ENCODE results near the gene ZNF148. TPM values are rescaled to one million over a fixed set of nuclear protein-coding genes. Genes with fewer than 3 reads are reported as not detected.

The ZNF148 gene
- total RNA-seq, 6 experiments from 2014 or later = 14.3 to 22.6 (median 20.4) TPM

- 99% methylated on average over 6 of the region's 6 CpGs for WGBS (ENCODE audit: insufficient coverage, low coverage, low lambda C conversion rate, missing lambda C conversion rate)
- H3K27ac ChIP-seq = no peak overlapping the region
- no peak for ATAC-seq
Measured at GRCh38 chr3:125236331-125236903, 138.7 kb downstream of the ZNF148 start.

GRCh38 chr3:125234831-125235230 is 140.3 kb downstream of the ZNF148 start:
- WGBS (ENCODE audit: insufficient coverage, low coverage, low lambda C conversion rate, missing lambda C conversion rate) = 100% methylated on average over 1 of the region's 1 CpG

More at GRCh38 chr3:125236331-125236903, 138.7 kb downstream of the ZNF148 start:
- Histone ChIP-seq H3K4me3 (no peak overlapping the region), H3K9me3 (no peaks in the 10 kb centered on the region), H3K4me1 (no peaks in the 10 kb centered on the region), H3K27me3 (no peaks in the 10 kb centered on the region), H3K36me3 (peaks cover 0 to 9% (median under 1%) of the 10 kb centered on the region in 4 donors)
- no peak for DNase-seq
- intact Hi-C loops (cut with DNase I) = no loop called here
- no peak for TF ChIP-seq POLR2A (IDR thresholded peaks at IDR 0.05)

GRCh38 chr3:125232401-125232800 is 142.7 kb downstream of the ZNF148 start:
- Histone ChIP-seq H3K4me1 (no peaks in the 10 kb centered on the region), H3K27me3 (no peaks in the 10 kb centered on the region), H3K36me3 (peaks cover 0 to 14% (median under 1%) of the 10 kb centered on the region in 4 donors), H3K4me3 (no peak overlapping the region), H3K27ac (no peak overlapping the region), H3K9me3 (no peaks in the 10 kb centered on the region)
- ATAC-seq (no peak), DNase-seq (no peak)
- intact Hi-C loops (cut with DNase I) = no loop called here
- TF ChIP-seq CTCF (IDR thresholded peaks at IDR 0.05) (no peak), POLR2A (IDR thresholded peaks at IDR 0.05) (no peak)
- WGBS (ENCODE audit: insufficient coverage, low coverage, low lambda C conversion rate, missing lambda C conversion rate) = 86% methylated on average over 2 of the region's 3 CpGs

More at GRCh38 chr3:125234831-125235230, 140.3 kb downstream of the ZNF148 start:
- intact Hi-C loops (cut with DNase I) = no loop called here
- Histone ChIP-seq H3K27me3 (no peaks in the 10 kb centered on the region), H3K4me3 (no peak overlapping the region), H3K36me3 (peaks cover 0 to 9% (median under 1%) of the 10 kb centered on the region in 4 donors), H3K4me1 (no peaks in the 10 kb centered on the region), H3K9me3 (no peaks in the 10 kb centered on the region), H3K27ac (no peak overlapping the region)
- TF ChIP-seq CTCF (IDR thresholded peaks at IDR 0.05) = no peak
- TF ChIP-seq POLR2A (IDR thresholded peaks at IDR 0.05) = no peak
- ATAC-seq (no peak), DNase-seq (no peak)

- WGBS (ENCODE audit: insufficient coverage, low coverage, low lambda C conversion rate, missing lambda C conversion rate) = 91% methylated on average over 3 of the region's 3 CpGs
- H3K9me3 ChIP-seq = no peaks in the 10 kb centered on the region
- intact Hi-C loops (cut with DNase I) = no loop called here
- no peak overlapping the region for H3K4me3 ChIP-seq
- H3K4me1 ChIP-seq = no peaks in the 10 kb centered on the region
- no peaks in the 10 kb centered on the region for H3K27me3 ChIP-seq
- no peak overlapping the region for H3K27ac ChIP-seq
- no peak for ATAC-seq
- DNase-seq = no peak
- H3K36me3 ChIP-seq = peaks cover 0 to 15% (median under 1%) of the 10 kb centered on the region in 4 donors
- TF ChIP-seq CTCF (IDR thresholded peaks at IDR 0.05) (no peak), POLR2A (IDR thresholded peaks at IDR 0.05) (no peak)
Measured at GRCh38 chr3:125231895-125232294, 143.2 kb downstream of the ZNF148 start.

GRCh38 chr3:125229707-125230106 is 145.4 kb downstream of the ZNF148 start:
- H3K36me3 ChIP-seq = peaks cover 0 to 15% (median under 1%) of the 10 kb centered on the region in 4 donors
- 95% methylated on average over 1 of the region's 1 CpG for WGBS (ENCODE audit: insufficient coverage, low coverage, low lambda C conversion rate, missing lambda C conversion rate)
- ATAC-seq (no peak), DNase-seq (no peak)
- TF ChIP-seq CTCF (IDR thresholded peaks at IDR 0.05) = no peak
- no peak for TF ChIP-seq POLR2A (IDR thresholded peaks at IDR 0.05)
- H3K27ac ChIP-seq = no peak overlapping the region
- intact Hi-C loops (cut with DNase I) = no loop called here
- H3K4me3 ChIP-seq = no peak overlapping the region
- no peaks in the 10 kb centered on the region for H3K27me3 ChIP-seq
- no peaks in the 10 kb centered on the region for H3K9me3 ChIP-seq
- H3K4me1 ChIP-seq = no peaks in the 10 kb centered on the region
